ENCODE results near the gene FAR2.

FAR2 gene

DNA sequence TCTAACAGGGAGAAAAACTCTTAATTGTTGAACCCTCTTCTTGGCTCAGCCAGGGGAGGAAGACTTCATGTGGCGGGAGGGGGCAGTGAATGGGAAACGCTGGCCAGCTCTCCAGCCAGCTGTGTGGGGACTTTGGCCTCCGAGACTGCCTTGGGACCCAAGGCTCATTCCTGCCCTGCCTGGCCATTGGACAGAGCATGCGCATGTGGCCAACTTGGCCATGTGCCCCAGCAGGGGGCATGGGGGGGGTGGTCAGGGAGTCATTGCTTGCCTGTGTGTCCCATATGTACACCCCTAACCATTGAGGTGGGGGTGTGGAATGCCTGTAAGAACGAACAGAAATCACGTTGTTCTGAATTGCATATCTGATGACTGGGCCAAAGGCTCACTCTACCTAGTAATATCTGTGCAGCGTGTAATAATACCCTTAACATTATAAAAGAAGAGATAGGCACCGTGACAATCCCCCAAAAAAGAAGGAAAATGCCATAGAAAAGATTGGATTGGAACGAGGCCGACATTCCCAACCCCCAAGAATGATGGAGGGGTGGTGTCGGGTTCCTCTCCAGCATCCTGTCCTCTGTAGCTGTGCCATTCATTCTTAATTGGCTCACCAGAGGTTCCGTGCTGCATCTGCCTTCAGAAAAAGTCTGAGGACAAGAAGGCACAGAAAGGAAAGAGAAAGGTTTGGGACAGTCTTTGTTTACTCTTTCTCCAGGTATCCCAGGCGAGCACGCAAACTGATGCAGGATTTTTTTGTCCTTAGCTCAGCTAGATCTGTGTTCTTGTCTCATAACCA lies 3.5 kb upstream of the FAR2 start:
- Histone ChIP-seq H3K36me3 (replicated peaks; ENCODE audit: low read depth, low read length) (no peaks in the 10 kb centered on the region), H3K4me3 (ENCODE audit: low read length) (no peak overlapping the region), H3K4me2 (ENCODE audit: low read length) (no peak overlapping the region), H3K27ac (ENCODE audit: low read length) (no peak overlapping the region), H4K20me1 (ENCODE audit: insufficient read depth, low read length) (no peaks in the 10 kb centered on the region), H2AFZ (ENCODE audit: low read depth, low read length) (no peak overlapping the region), H3K9me3 (ENCODE audit: insufficient read depth, low read length) (0 out of 2 replicates have a peak, but pooled peaks cover 4% of the 10 kb centered on the region), H3K9ac (ENCODE audit: low read length) (no peak overlapping the region), H3K4me1 (ENCODE audit: low read length) (no peaks in the 10 kb centered on the region), H3K79me2 (ENCODE audit: low read length) (no peaks in the 10 kb centered on the region), H3K27me3 (ENCODE audit: low read depth, low read length) (no peaks in the 10 kb centered on the region)
- TF ChIP-seq, protein P1, sequence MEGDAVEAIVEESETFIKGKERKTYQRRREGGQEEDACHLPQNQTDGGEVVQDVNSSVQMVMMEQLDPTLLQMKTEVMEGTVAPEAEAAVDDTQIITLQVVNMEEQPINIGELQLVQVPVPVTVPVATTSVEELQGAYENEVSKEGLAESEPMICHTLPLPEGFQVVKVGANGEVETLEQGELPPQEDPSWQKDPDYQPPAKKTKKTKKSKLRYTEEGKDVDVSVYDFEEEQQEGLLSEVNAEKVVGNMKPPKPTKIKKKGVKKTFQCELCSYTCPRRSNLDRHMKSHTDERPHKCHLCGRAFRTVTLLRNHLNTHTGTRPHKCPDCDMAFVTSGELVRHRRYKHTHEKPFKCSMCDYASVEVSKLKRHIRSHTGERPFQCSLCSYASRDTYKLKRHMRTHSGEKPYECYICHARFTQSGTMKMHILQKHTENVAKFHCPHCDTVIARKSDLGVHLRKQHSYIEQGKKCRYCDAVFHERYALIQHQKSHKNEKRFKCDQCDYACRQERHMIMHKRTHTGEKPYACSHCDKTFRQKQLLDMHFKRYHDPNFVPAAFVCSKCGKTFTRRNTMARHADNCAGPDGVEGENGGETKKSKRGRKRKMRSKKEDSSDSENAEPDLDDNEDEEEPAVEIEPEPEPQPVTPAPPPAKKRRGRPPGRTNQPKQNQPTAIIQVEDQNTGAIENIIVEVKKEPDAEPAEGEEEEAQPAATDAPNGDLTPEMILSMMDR (IDR thresholded peaks at IDR 0.05; ENCODE audit: low read depth, low read length), result no peak
- no peak for TF ChIP-seq EZH2phosphoT487 (IDR thresholded peaks at IDR 0.05; ENCODE audit: low read depth)

DNA sequence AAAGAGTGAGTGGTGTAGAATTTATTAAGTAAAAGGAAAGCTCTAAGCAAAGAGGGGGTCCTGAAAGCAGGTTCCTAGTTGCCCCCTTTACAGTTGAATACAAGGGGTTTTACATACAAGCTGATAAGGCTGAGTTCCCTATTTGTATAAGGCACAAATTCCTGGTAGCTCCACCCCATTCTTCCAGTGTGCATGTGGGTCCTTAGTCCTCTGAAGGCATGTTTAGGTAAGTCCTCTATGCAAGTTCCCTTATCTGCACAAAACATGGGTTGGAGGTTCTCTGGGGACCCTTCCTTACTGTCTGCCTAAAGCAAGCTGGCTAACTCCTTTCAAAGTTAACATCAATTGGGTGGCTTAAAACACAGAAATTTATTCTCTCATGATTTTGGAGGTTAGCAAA lies 2.9 kb upstream of the FAR2 start:
- Histone ChIP-seq H3K79me2 (ENCODE audit: low read length) (no peaks in the 10 kb centered on the region), H3K27me3 (ENCODE audit: low read depth, low read length) (no peaks in the 10 kb centered on the region), H3K4me1 (ENCODE audit: low read length) (no peaks in the 10 kb centered on the region), H4K20me1 (ENCODE audit: insufficient read depth, low read length) (no peaks in the 10 kb centered on the region), H3K9me3 (ENCODE audit: insufficient read depth, low read length) (0 out of 2 replicates have a peak, but pooled peaks cover 4% of the 10 kb centered on the region), H3K36me3 (replicated peaks; ENCODE audit: low read depth, low read length) (no peaks in the 10 kb centered on the region), H3K27ac (ENCODE audit: low read length) (no peak overlapping the region), H2AFZ (ENCODE audit: low read depth, low read length) (no peak overlapping the region), H3K4me3 (ENCODE audit: low read length) (no peak overlapping the region), H3K9ac (ENCODE audit: low read length) (no peak overlapping the region), H3K4me2 (ENCODE audit: low read length) (no peak overlapping the region)
- no peak for TF ChIP-seq EZH2phosphoT487 (IDR thresholded peaks at IDR 0.05; ENCODE audit: low read depth)
- TF ChIP-seq, protein P1 (IDR thresholded peaks at IDR 0.05; ENCODE audit: low read depth, low read length), result no peak

GRCh38 chr12:29147731-29148595 lies 1.1 kb upstream of the FAR2 start:
- no peaks in the 10 kb centered on the region for H4K20me1 ChIP-seq (ENCODE audit: insufficient read depth, low read length)
- TF ChIP-seq, protein P1 (IDR thresholded peaks at IDR 0.05; ENCODE audit: low read depth, low read length), result no peak
- no peak for TF ChIP-seq EZH2phosphoT487 (IDR thresholded peaks at IDR 0.05; ENCODE audit: low read depth)
- no peak overlapping the region for H3K27ac ChIP-seq (ENCODE audit: low read length)
- no peak overlapping the region for H3K9ac ChIP-seq (ENCODE audit: low read length)
- H3K79me2 ChIP-seq (ENCODE audit: low read length), result no peaks in the 10 kb centered on the region
- peaks cover 14% of the 10 kb centered on the region for H3K4me1 ChIP-seq (ENCODE audit: low read length)
- H3K4me2 ChIP-seq (ENCODE audit: low read length), result no peak overlapping the region
- no peaks in the 10 kb centered on the region for H3K36me3 ChIP-seq (replicated peaks; ENCODE audit: low read depth, low read length)
- no peaks in the 10 kb centered on the region for H3K9me3 ChIP-seq (ENCODE audit: insufficient read depth, low read length)
- H3K4me3 ChIP-seq (ENCODE audit: low read length), result no peak overlapping the region
- H3K27me3 ChIP-seq (ENCODE audit: low read depth, low read length), result no peaks in the 10 kb centered on the region; the same call in 1 of the 2 replicates
- H2AFZ ChIP-seq (ENCODE audit: low read depth, low read length), result no peak overlapping the region

DNA sequence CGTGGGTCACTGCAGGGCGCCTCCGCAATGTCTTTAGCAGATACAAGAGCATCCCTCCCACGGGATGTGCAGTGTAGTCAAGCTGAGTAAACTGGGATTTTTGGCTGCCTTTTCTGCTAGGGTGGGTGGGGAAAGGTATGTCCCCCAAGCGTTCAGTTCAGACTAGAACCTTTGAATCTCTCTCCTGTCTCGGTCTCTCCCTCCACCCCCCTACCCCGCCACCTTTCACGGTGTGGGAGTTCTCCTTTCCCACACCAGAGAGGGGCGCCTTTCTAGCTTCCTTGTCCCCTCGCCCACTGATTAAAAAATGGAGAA lies 525 bp upstream of the FAR2 start:
- Histone ChIP-seq H3K79me2 (ENCODE audit: low read length) (no peaks in the 10 kb centered on the region), H3K4me3 (ENCODE audit: low read length) (no peak overlapping the region), H3K4me2 (ENCODE audit: low read length) (no peak overlapping the region), H3K36me3 (replicated peaks; ENCODE audit: low read depth, low read length) (no peaks in the 10 kb centered on the region), H3K27ac (ENCODE audit: low read length) (no peak overlapping the region), H2AFZ (ENCODE audit: low read depth, low read length) (no peak overlapping the region), H3K4me1 (ENCODE audit: low read length) (peaks cover 20% of the 10 kb centered on the region), H3K27me3 (ENCODE audit: low read depth, low read length) (no peaks in the 10 kb centered on the region; the same call in 1 of the 2 replicates), H3K9me3 (ENCODE audit: insufficient read depth, low read length) (no peaks in the 10 kb centered on the region), H4K20me1 (ENCODE audit: insufficient read depth, low read length) (no peaks in the 10 kb centered on the region), H3K9ac (ENCODE audit: low read length) (no peak overlapping the region)
- no peak for TF ChIP-seq EZH2phosphoT487 (IDR thresholded peaks at IDR 0.05; ENCODE audit: low read depth)

Measured in OCI-LY3 (cell line).